IMR-90 (cell line): Measurements from ENCODE around the gene KCTD4. TPM values are rescaled to one million over a fixed set of nuclear protein-coding genes. Genes with fewer than 3 reads are reported as not detected.

Experiments used
- ATAC-seq: fragments of 200-7000 bp; cut with Tn5 transposase; 2 replicates; pipeline ENCODE4 v1.9.1; 2020; ENCODE audit warnings: low read depth, mild to moderate bottlenecking, moderate library complexity
- BruUV-seq: library from RNA; stranded (reverse); fragments of 400-500 nt; replicated peaks from 2 replicates; lab custom pipeline; 2021; lab: Mats Ljungman, UMichigan
- CTCF ChIA-PET: fragments of 300-600 bp; formaldehyde crosslinking; extraction: SDS; loops from one replicate; lab custom pipeline; 2021; ENCODE audit warnings: antibody characterized with exemption; lab: Yijun Ruan, JAX
- POLR2A ChIA-PET: fragments of 300-600 bp; sonication (Branson Sonifier 250); formaldehyde crosslinking; loops from one replicate; lab custom pipeline; 2022; ENCODE audit warnings: antibody characterized with exemption; ENCODE audit not compliant: unreplicated experiment; lab: Charles Lee
- DNase-seq: peaks from one replicate; pipeline ENCODE4 v3.0.0; 2013
- H2AFZ ChIP-seq: replicated peaks from 2 replicates; pipeline ENCODE3; 2013; ENCODE audit warnings: low read length, mild to moderate bottlenecking; ENCODE audit not compliant: poor library complexity
- H2AK5ac ChIP-seq: 2 replicates; pipeline ENCODE4 v1.6.1; 2013; ENCODE audit warnings: low read depth, low read length, inconsistent platforms
- H2AK9ac ChIP-seq: replicated peaks from 2 replicates; pipeline ENCODE3; 2013; ENCODE audit warnings: mild to moderate bottlenecking, low read depth, low read length, moderate library complexity; ENCODE audit not compliant: poor library complexity
- H2BK120ac ChIP-seq: 2 replicates; pipeline ENCODE4 v1.6.1; 2013; ENCODE audit warnings: low read depth, low read length, inconsistent platforms
- H2BK15ac ChIP-seq: 3 replicates; pipeline ENCODE4 v1.6.1; 2013; ENCODE audit warnings: low read depth, low read length, inconsistent platforms
- H2BK20ac ChIP-seq: 2 replicates; pipeline ENCODE4 v1.6.1; 2013; ENCODE audit warnings: low read depth, mild to moderate bottlenecking, inconsistent platforms, low read length, moderate library complexity
- H2BK5ac ChIP-seq: 2 replicates; pipeline ENCODE4 v1.6.1; 2013; ENCODE audit warnings: mild to moderate bottlenecking, low read depth, low read length, inconsistent platforms; ENCODE audit not compliant: poor library complexity, severe bottlenecking
- H3K14ac ChIP-seq: replicated peaks from 2 replicates; pipeline ENCODE4 v1.6.1; 2013; ENCODE audit warnings: low read depth, low read length, inconsistent platforms
- H3K18ac ChIP-seq: 2 replicates; pipeline ENCODE4 v1.6.1; 2013; ENCODE audit warnings: low read depth, low read length, control low read depth
- H3K23ac ChIP-seq: 2 replicates; pipeline ENCODE4 v1.6.1; 2013; ENCODE audit warnings: low read depth, low read length, inconsistent platforms
- H3K27ac ChIP-seq: 2 replicates; pipeline ENCODE4 v1.5.1; 2013; ENCODE audit warnings: mild to moderate bottlenecking, control low read depth, low read length; ENCODE audit not compliant: insufficient read depth
- H3K27me3 ChIP-seq: 2 replicates; pipeline ENCODE4 v1.6.1; 2013; ENCODE audit warnings: low read length; ENCODE audit not compliant: control insufficient read depth, insufficient read depth
- H3K36me3 ChIP-seq: 2 replicates; pipeline ENCODE4 v1.6.1; 2013; ENCODE audit warnings: low read length, mixed read lengths; ENCODE audit not compliant: control insufficient read depth, insufficient read depth
- H3K4ac ChIP-seq: 2 replicates; pipeline ENCODE4 v1.6.1; 2013; ENCODE audit warnings: low read depth, low read length, inconsistent platforms
- H3K4me1 ChIP-seq: 2 replicates; pipeline ENCODE4 v1.6.1; 2013; ENCODE audit warnings: low read length, mixed read lengths; ENCODE audit not compliant: control insufficient read depth, insufficient read depth
- H3K4me2 ChIP-seq: 2 replicates; pipeline ENCODE4 v1.6.1; 2013; ENCODE audit warnings: low read depth, mild to moderate bottlenecking, control low read depth, low read length, moderate library complexity
- H3K4me3 ChIP-seq: 2 replicates; pipeline ENCODE4 v1.5.1; 2013; ENCODE audit warnings: low read depth, mild to moderate bottlenecking, control low read depth, low read length, moderate library complexity; ENCODE audit not compliant: insufficient read depth
- H3K56ac ChIP-seq: 2 replicates; pipeline ENCODE4 v1.6.1; 2013; ENCODE audit warnings: low read length, inconsistent platforms; ENCODE audit not compliant: insufficient read depth; ENCODE audit errors: extremely low read depth
- H3K79me1 ChIP-seq, 2 experiments: 2 replicates each; pipeline ENCODE4 v1.6.1; 2013; ENCODE audit warnings: low read length in 2 of 2, inconsistent platforms in 1 of 2, low read depth in 1 of 2
- H3K9ac ChIP-seq: 2 replicates; pipeline ENCODE4 v1.6.1; 2013; ENCODE audit warnings: low read depth, low read length, control low read depth
- H3K9me1 ChIP-seq: 2 replicates; pipeline ENCODE4 v1.6.1; 2013; ENCODE audit warnings: low read length, inconsistent platforms; ENCODE audit not compliant: insufficient read depth
- H3K9me3 ChIP-seq: 2 replicates; pipeline ENCODE4 v1.6.1; 2013; ENCODE audit warnings: low read length; ENCODE audit not compliant: control insufficient read depth, insufficient read depth
- H4K20me1 ChIP-seq: 2 replicates; pipeline ENCODE4 v1.6.1; 2013; ENCODE audit warnings: low read length, inconsistent platforms; ENCODE audit not compliant: insufficient read depth
- H4K5ac ChIP-seq: 2 replicates; pipeline ENCODE4 v1.6.1; 2013; ENCODE audit warnings: mild to moderate bottlenecking, low read depth, low read length, control low read depth
- H4K8ac ChIP-seq, 2 experiments: 2 replicates each; pipeline ENCODE4 v1.6.1; 2013; ENCODE audit warnings: low read depth in 2 of 2, low read length in 2 of 2, control low read depth in 1 of 2, inconsistent platforms in 1 of 2
- H4K91ac ChIP-seq: 2 replicates; pipeline ENCODE4 v1.6.1; 2013; ENCODE audit warnings: low read depth, low read length, inconsistent platforms; ENCODE audit not compliant: insufficient read depth
- BHLHE40 ChIP-seq: fragments of 150-350 bp; IDR thresholded peaks from 2 replicates; pipeline ENCODE4 v1.6.1; 2016; ENCODE audit warnings: mild to moderate bottlenecking, low read depth, low read length
- CEBPB ChIP-seq: IDR thresholded peaks from 2 replicates; pipeline ENCODE4 v1.6.1; 2012; ENCODE audit warnings: low read depth, low read length, improper control_type of control experiment
- ELK1 ChIP-seq: fragments of 150-350 bp; IDR thresholded peaks from 2 replicates; pipeline ENCODE4 v1.6.1; 2016; ENCODE audit warnings: low read depth, mild to moderate bottlenecking, low read length, moderate library complexity, borderline replicate concordance
- FOS ChIP-seq: fragments of 150-350 bp; IDR thresholded peaks from 2 replicates; pipeline ENCODE4 v1.6.1; 2016; ENCODE audit warnings: low read depth, low read length
- MAFK ChIP-seq: IDR thresholded peaks from 2 replicates; pipeline ENCODE4 v1.6.1; 2012; ENCODE audit warnings: low read depth, low read length, improper control_type of control experiment
- MAZ ChIP-seq: IDR thresholded peaks from 2 replicates; pipeline ENCODE4 v1.6.1; 2012; ENCODE audit warnings: low read depth, mild to moderate bottlenecking, low read length, improper control_type of control experiment, moderate library complexity, borderline replicate concordance
- MXI1 ChIP-seq: IDR thresholded peaks from 2 replicates; pipeline ENCODE4 v1.6.1; 2012; ENCODE audit warnings: low read depth, mild to moderate bottlenecking, low read length, moderate library complexity, borderline replicate concordance
- NFE2L2 ChIP-seq: fragments of 150-350 bp; IDR thresholded peaks from 2 replicates; pipeline ENCODE4 v1.6.1; 2016; ENCODE audit warnings: low read depth, mild to moderate bottlenecking, low read length
- POLR2A ChIP-seq: IDR thresholded peaks from 2 replicates; pipeline ENCODE4 v1.6.1; 2012; ENCODE audit warnings: mild to moderate bottlenecking, low read depth, low read length
- RAD21 ChIP-seq: IDR thresholded peaks from 2 replicates; pipeline ENCODE4 v1.6.1; 2012; ENCODE audit warnings: low read length, improper control_type of control experiment
- RFX5 ChIP-seq: IDR thresholded peaks from 2 replicates; pipeline ENCODE4 v1.8.0; 2012; ENCODE audit warnings: low read depth, mild to moderate bottlenecking, low read length, moderate library complexity
- SMC3 ChIP-seq: fragments of 150-350 bp; IDR thresholded peaks from 2 replicates; pipeline ENCODE4 v1.6.1; 2016; ENCODE audit warnings: low read depth, mild to moderate bottlenecking, antibody characterized with exemption, low read length, moderate library complexity
- USF2 ChIP-seq: fragments of 150-350 bp; IDR thresholded peaks from 2 replicates; pipeline ENCODE4 v1.6.1; 2017; ENCODE audit warnings: mild to moderate bottlenecking, antibody characterized with exemption, low read length, low read depth
- WGBS, 2 experiments: methylation state at CpG; one replicate each; pipeline versions ENCODE4 v1.1.5 to v1.1.7; 2013; ENCODE audit warnings: missing lambda C conversion rate in 2 of 2; ENCODE audit not compliant: insufficient read length in 1 of 2; ENCODE audit errors: extremely low coverage in 2 of 2; 5-methylcytosine and 5-hydroxymethylcytosine counted together
- dilution Hi-C: fragments of 300-500 bp; cut with HindIII; formaldehyde crosslinking; loops from one replicate; pipeline ENCODE4 v1.14.3; 2018; ENCODE audit warnings: low sequenced_read_pairs; ENCODE audit not compliant: unreplicated experiment
- in situ Hi-C: fragments of 300-500 bp; cut with MboI; formaldehyde crosslinking; loops from 3 replicates; pipeline ENCODE4 v1.14.3; 2019; ENCODE audit warnings: low sequenced_read_pairs, inconsistent platforms, mixed read lengths
- intact Hi-C: fragments of 100-400 bp; cut with micrococcal nuclease; formaldehyde crosslinking; loops from 2 replicates; pipeline ENCODE4 v1.10.0; 2022
- polyA plus RNA-seq, 3 experiments: library from polyadenylated mRNA; depleted of rRNA; stranded (reverse); fragments of >200 nt; gene quantifications; 2 replicates each; pipeline ENCODE4 v1.2.3, GENCODE V29; 2012; ENCODE audit warnings: low replicate concordance in 1 of 3
- total RNA-seq: library from RNA; depleted of rRNA; stranded (reverse); fragments of >200 nt; gene quantifications from 2 replicates; pipeline ENCODE4 v1.2.3, GENCODE V29; 2012

The KCTD4 gene
- total and polyA plus RNA-seq, 2 of the 4 experiments (the other 2 are of a cell fraction) = 0.53 to 0.72 TPM

- H3K9me3 ChIP-seq = no peaks in the 10 kb centered on the region
- no CpG with 5 or more reads among the region's 3 CpGs for WGBS, 2 experiments
- dilution Hi-C loops (no loop called here), in situ Hi-C loops (no loop called here), intact Hi-C loops (no loop called here)
- no peak overlapping the region for H2BK5ac ChIP-seq
- H3K23ac ChIP-seq = no peak overlapping the region
- no peak overlapping the region for H3K56ac ChIP-seq
- no peak overlapping the region for H3K4me3 ChIP-seq
- no peak overlapping the region for H2BK120ac ChIP-seq
- H2BK15ac ChIP-seq = no peak overlapping the region
- no TSS peak for BruUV-seq
- no peak overlapping the region for H4K5ac ChIP-seq
- H2AK9ac ChIP-seq = no peak overlapping the region
- H2AK5ac ChIP-seq = no peak overlapping the region
- no peaks in the 10 kb centered on the region for H3K27me3 ChIP-seq
- DNase-seq = no peak
- ATAC-seq = no peak
- CTCF ChIA-PET = no interaction called here
- TF ChIP-seq MAZ (no peak), ELK1 (no peak), USF2 (no peak), RAD21 (no peak), POLR2A (no peak), FOS (no peak), NFE2L2 (no peak), SMC3 (no peak), BHLHE40 (no peak), RFX5 (no peak), CEBPB (no peak), MAFK (no peak), MXI1 (no peak)
- H3K4me2 ChIP-seq = no peak overlapping the region
- no peak overlapping the region for H4K91ac ChIP-seq
- H2BK20ac ChIP-seq = no peak overlapping the region
- no peak overlapping the region for H3K4ac ChIP-seq
- H3K79me1 ChIP-seq = peaks cover 28 to 40% of the 10 kb centered on the region in 2 experiments
- H4K20me1 ChIP-seq = no peaks in the 10 kb centered on the region
- no peak overlapping the region for H3K14ac ChIP-seq
- H3K27ac ChIP-seq = no peak overlapping the region
- peaks cover 2% of the 10 kb centered on the region; the same call in 1 of the 2 replicates for H3K4me1 ChIP-seq
- H3K36me3 ChIP-seq = 0 out of 2 replicates have a peak, but pooled peaks cover 2% of the 10 kb centered on the region
- no peak overlapping the region for H3K9ac ChIP-seq
- H3K18ac ChIP-seq = no peak overlapping the region
- peaks cover 3% of the 10 kb centered on the region; the same call in 1 of the 2 replicates for H3K9me1 ChIP-seq
- H4K8ac ChIP-seq = no peak overlapping the region; a peak in 1 of 4 replicates
- no peak overlapping the region for H2AFZ ChIP-seq
- POLR2A ChIA-PET = no interaction called here
Observed at GRCh38 chr13:45226024-45226423, 25.2 kb upstream of the KCTD4 start.
